HG02763 (cell line): ENCODE measurements around the gene MYH10.
"Not testable (repeated sequence)": the region's sequence is repeated elsewhere in the genome, so short reads cannot be mapped to it uniquely, and the experiment has no call there.

ENCODE experiments used
- ATAC-seq: cut with Tn5 transposase; IDR thresholded peaks from one replicate; pipeline ENCODE4 v1.9.1; 2021; ENCODE audit warnings: mild to moderate bottlenecking, moderate library complexity; ENCODE audit not compliant: unreplicated experiment

The MYH10 gene

DNA sequence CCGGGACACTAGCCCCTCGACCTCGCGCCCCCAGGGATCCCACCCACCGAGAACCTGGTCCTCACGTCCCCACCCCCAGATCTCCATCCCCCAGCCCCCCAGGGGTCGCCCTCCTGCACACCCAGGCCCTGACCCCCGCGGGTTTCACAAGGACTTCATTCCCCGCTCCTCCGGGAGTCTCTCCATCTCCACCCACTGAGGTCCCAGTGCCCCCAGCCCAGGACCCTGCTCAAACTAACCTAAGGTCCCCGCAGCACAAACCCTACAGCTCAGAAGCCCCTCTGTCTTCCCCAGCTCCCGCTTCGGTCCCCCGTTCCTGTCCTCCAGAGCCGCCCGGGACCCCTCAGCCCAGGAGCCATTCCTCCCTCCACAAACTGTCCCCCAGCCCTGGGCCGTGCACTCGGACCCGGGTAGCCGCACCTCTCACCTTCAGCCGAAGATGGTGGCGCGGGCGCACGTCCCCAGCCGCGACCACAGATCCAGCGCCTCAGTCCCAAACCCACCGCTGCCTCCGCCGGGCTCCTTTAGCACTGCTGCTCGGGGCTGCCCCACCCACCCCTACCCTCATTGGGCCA lies at the start of gene MYH10:
MYH10 (minus strand) TSS at position 499 of the 575 bp plus-strand sequence. CDS start 7,479 bp downstream, outside the sequence.
- ATAC-seq, result no peak

DNA sequence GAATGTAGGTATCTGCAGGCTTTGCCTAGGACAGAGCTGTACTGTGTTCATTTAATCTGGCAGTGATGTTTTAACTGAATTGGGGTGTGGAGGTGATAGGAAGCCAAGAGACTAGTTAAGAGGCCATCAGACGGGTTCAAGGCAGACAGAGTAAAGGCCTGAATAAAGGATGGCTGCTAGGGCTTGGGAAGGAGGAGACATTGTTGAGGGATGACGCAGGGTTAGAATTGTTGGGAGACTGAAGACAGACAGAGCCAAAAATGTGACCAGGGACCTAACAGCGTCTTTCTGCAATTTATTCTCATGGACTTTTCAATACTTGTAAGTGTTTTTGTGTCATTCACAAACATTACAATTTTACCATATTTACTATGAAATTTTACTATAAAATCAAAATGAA lies 48.6 kb upstream of the MYH10 start:
- ATAC-seq, result no peak

DNA sequence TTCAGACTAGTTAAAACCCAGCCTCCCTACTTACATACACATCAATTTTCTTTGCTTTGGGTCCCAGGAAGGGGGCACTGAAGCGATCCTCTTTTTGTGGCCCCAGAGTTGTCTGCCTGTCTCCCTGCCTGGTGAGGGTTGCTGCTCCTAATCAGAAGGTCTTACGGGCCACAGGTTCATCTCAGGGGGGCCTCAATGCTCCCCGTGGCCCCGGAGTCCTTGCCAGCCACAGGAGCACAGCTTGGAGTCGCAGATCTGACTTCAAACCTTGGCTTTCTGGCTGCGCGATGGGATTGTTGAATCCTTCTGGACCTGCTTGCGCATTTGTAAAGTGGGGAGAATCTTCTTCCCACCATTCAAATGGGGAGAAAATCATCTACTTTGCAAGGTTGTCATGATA lies 44.8 kb upstream of the MYH10 start:
- ATAC-seq, result no peak

DNA sequence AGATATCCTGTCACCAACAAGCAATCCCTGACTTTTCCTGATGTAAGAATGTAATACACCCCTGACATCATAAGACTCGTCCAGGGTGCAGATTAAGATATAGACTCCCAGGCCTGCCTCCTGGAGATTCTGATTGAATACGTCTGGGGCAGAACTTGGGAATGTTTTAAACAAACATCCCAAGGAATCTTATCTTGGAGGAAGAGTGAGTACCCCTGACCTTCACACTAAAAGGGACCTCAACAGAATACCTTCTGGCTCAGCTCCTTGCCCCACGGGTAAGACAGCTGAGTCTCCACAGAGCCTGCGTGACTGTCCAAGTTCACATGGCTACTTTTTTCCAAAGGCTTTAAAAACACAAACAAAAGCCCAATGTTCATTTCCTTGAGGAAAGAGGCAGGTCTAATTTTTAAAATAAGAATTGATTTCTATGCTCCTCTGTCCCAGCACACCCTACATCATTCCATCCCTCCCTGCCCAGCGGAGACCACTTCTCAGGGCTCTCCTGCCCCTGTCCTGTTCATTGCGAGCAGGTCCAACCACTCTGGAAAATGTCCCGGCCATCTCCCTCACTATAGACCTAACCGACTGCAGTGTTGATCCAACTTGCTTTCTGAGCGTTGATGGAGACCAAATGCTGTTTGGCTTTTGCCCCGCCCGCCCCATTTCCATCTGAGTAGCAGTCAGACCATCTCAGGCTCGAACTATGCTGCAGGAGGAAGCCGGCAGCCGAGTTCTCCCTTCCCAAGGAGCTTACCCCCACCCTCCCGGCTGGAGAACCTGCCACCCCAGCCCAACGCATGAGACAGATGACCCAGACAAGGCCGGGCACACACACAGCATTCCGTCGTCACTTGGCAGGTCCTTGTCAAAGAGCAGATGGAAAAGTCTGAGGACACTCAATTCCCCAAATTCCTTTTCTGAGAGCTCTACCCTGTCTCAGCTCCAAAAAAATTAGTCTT lies 44.1 kb upstream of the MYH10 start:
- ATAC-seq, result no peak

DNA sequence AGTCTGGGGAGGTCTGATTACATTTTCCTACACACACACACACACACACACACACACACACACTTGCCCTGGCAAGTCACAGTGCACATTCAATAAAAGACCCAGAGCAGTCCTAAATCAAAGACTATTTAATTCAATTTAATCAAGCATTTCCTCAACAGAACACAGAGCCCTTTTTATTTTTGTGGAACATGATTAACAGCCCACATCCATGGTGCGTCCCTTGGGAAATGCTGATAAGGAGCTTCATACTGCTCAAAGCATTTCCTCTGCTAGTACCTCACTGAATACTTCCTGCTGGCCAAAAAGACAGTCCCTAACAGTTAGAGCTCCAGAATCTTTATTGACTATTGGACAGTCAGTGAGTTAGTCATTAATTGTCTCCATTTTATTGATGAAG lies 43.1 kb upstream of the MYH10 start:
- ATAC-seq, result no peak

DNA sequence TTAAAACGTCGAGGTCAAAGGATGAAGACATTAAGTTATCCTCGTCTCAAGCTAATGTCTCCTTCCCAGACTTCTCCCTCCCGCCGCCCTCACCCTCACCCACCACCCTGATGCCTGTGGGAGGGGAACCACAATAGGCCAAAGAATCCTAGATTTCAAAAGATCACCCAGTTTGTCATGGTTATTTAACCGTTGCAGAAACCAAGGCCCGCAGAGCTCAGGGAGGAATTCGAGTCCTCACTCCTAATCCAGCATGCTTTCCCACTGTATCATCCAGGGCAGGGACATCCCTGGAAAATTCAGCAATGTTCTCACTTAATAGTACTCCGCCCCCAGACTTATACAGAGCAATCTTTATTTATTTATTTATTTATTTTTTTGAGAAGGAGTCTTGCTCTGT lies 41.8 kb upstream of the MYH10 start:
- ATAC-seq, result no peak

DNA sequence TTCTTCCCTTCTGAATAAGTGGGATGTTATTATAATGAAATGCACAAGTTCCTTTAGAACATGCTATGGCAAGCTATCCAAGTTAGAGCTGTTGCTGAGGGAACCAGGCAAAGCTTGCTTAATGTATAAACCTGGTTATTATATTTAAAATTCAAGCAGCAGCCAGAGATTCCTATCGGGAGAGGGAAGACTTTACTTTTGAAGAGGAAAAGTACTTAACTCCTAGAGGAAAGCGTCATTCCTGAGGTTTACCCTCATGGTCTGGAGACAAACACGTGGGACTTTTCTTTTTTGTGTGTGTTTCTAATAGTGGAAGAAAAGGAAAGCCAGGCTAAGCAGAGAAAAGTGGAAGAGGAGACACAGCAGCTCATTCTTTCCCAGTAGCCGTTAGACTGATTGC lies 39.9 kb upstream of the MYH10 start:
- no peak for ATAC-seq

DNA sequence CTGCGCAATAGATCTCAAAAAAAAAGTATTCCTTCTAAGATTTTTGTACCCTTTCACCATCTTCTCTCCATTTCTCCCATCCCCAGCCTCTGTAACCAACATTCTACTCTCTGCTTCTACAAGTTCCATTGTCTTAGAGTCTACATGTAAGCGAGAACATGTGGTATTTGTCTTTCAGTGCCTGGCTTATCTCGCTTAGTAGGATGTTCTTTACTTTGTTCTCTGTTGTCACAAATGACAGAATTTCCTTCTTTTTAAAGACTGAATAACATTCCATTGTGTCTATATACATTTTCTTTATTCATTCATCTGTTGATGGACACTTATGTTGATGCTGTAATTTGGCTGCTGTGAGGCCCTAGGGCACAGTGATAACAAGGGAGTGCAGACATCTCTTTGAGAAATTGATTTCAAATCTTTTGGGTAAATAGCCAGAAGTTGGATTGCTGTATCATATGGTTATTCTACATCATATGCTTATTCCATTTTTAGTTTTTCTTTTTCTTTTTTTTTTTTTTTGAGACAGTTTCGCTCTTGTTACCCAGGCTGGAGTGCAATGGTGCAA lies 37.7 kb upstream of the MYH10 start:
- no peak for ATAC-seq

DNA sequence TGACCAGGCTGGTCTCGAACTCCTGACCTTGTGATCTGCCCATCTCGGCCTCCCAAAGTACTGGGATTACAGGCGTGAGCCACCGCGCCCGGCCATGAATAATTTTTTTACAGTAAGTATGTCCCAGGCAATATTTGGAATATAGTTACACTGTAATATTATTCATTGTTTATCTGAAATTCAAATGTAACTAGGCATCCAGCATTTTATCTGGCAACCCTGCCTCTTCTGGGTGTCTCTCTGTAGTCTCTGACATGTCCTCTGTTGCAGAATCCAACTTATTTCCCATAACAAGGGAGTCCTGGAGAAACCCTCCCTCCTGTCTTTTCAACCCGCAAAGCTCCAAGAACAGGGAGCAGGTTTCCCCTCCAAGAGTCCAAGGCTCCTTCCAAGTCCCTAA lies 36.9 kb upstream of the MYH10 start:
- ATAC-seq, result no peak

DNA sequence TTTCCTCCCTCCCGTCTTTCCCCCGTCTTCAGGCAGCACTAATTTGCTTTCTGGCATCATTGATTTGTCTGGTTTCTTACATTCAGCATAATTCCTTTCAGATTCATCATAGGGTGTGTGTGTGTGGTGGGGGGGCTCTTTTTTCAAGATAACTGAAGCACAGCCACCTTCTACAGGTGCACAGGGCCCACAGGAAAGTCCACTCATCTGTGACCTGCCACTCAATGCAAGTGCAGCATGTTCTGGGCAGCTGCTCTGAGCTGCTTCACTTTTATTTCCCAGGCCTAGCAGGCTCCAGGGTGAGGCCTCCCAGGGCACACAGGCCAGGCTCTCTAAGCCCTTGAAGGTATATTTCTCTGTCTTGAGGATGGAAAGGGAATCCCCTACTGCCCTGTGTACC lies 35.2 kb upstream of the MYH10 start:
- ATAC-seq, result no peak

DNA sequence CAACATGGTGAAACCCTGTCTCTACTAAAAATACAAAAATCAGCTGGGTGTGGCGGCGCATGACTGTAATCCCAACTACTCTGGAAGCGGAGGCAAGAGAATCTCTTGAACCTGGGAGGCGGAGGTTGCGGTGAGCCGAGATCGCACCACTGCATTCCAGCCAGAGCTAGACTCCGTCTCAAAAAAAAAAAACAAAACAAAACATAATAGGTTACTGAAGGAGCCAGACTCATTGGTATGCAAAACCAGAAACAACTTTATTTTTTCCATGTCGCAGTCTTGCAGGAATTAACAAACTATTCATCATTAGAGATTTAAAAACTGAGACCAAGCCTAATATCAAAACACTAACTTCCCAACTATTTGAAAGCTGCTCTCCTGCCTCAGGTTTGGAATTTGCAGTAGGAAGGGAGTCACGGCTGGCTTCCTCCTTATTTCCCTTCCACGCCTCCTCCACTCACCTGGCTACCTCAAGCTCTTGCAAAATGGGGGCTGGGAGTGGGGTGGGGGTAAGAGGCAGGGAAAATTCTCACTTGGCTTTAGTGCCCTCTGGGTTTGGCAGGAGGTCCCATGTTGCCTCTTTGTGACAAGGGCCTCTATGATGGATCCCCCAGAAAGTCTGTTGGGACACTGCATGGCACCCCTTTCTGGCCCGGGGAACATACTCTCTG lies 34.1 kb upstream of the MYH10 start:
- ATAC-seq, result no peak

DNA sequence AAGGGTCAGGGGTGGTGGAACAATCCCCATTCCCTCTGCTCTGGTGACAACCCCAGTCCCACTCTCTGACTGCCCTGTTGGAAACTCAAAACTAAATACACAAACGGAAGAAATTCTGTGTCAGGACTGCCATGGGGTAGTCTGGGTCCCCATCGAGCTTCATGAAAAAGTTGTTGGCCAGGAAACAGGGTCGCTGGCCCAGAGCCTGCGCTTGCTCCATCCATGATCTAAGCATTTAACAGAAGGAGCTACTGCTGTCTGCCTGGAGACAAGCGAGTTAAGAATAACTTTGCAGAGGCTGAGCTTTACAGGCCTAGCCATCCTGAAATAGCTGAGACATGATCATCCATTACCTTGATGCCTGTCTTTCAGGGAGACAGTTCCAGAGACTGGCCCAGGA lies 32.4 kb upstream of the MYH10 start:
- no peak for ATAC-seq

DNA sequence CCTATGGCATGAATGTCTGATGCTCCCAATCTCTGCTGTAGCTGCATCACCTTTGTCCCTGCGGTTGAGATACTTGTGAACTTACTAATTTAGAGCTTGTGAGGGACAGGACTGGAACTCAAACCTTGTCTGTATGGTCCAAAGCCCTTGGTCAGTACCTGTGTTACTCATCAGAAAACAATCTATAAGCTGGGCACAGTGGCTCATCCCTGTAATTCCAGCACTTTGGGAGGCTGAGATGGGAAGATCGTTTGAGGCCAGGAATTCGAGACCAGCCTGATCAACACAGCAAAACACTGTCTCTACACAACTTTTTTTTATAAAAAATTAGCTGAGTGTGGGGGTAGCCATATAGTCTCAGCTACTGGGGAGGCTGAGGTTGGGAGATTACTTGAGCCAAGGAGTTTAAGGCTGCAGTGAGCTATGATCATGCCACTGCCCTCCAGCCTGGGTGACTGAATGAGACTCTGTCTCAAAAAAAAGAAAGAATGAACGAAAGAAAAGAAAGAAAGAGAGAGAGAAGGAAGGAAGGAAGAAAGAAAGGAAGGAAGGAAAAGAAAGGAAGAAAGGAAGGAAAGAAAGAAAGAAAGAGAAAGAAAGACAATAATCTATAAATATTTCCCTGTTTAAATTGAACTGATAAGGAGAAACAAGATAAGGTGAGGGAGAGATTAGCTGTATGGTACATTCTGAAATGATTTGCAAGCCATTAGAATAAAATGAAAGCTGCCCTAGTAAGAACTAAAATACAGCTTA lies 31.7 kb upstream of the MYH10 start:
- ATAC-seq, result no peak

DNA sequence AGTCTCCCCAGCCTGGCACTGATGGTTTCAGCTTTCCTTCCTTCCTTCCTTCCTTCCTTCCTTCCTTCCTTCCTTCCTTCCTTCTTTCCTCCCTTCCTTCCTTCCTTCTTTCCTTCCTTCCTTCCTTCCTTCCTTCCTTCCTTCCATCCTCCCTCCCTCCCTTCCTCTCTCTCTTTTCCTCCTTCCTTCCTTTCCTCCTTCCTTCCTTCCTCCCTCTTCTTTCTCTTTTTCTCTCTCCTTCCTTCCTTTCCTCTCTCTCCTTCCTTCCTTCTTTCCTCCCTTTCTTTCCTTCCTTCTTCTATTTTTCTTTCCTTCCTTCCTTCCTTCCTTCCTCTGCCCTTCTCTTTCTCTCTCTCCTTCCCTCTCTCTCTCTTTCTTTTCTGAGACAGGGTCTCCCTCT lies 30.2 kb upstream of the MYH10 start:
- not testable (repeated sequence) for ATAC-seq

DNA sequence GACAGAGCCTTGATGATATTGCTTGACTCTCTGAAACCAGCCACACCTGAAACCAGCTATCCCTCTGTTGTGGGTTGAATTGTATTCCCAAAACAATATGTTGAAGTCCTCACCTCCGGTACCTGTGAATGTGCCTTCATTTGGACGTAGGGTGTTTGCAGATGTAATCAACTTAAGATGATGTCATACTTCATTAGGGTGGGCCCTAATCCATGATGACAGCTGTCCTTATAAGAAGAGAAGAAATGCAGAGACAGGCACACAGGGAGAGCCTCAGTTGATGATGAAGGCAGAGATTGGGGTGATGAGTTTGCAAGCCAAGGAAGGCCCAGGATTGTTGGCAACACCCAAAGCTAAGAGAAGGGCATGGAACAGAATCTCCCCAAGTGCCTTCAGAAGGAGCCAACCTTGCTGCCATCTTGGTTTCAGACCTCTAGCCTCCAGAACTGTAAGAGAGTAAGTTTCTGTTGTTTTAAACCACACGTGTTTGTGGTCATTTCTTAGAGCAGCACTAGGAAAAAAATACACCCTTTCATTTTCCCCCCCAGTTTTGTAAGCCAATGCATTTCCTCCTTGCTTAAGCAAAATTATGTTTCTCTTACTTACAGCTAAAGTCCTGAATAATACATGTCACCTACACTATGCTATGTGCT lies 29.4 kb upstream of the MYH10 start:
- no peak for ATAC-seq

DNA sequence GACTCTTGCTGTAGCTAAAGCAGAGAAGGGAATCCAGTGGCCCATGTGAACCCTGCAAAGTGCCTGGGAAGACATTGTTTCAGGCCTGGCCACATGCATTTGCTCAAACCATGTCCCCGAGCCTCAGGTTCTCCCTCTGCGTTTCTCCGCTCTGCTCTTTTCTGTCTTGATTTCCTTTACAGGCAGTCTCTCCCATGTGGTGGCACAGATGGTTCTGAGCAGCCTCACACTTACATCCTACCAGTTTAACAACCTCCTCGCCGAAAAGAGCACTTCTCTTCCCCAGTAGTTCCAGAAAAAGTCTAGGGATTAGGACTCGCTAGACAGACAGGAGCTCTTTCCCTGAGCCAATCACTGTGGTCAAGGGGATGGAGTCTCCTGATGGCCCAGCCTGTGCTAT lies 28.3 kb upstream of the MYH10 start:
- ATAC-seq, result no peak

DNA sequence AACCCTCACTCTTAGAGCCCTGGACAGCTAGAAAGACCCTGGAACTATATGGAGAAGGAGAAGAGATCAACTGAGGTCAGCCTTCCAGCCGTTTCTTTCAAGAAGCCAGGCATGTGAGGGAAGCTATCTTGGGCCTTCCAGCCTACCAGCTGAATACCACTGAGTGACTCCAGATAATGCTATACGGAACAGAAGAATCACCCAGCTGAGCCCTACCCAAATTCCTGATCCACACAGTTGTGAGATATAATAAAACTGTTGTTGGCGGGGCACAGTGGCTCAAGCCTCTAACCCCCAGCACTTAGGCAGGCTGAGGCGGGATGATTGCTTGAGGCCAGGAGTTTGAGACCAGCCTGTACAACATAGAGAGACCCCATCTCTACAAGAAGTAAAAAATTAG lies 26.2 kb upstream of the MYH10 start:
- ATAC-seq, result no peak

DNA sequence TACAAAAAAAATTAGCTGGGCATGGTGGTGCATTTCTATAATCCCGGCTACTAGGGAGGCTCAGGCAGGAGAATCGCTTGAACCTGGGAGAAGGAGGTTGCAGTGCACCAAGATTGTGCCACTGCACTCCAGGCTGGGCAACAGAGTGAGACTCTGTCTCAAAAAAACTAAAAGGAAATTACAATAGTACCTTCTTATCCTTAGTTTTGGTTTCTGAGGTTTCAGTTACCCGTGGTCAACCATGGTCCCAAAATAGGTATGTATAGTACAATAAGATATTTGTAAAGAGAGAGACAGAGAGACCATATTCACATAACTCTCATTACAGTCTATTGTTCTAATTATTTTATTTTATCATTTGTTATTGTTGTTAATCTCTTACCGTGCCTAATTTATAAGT lies 24.3 kb upstream of the MYH10 start:
- ATAC-seq, result no peak

DNA sequence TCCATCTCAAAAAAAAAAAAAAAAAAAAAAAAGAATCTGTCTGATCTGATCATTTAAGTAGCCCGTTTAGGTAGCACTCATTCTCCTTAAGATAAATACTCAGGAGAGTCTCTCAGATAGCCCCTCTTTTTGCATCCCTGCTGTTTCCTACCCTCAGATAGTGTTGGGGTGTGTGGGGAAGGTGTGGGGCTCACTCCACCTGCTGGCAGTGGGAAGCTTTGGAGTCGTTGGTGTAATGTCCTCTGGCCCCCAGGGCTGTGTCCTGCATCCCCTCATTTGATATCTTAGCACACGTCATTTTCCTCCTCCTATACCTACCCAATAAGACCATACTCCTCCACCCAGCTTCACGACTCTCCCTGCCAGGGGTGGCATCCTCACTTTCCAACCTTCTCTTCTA lies 20.5 kb upstream of the MYH10 start:
- ATAC-seq, result no peak

DNA sequence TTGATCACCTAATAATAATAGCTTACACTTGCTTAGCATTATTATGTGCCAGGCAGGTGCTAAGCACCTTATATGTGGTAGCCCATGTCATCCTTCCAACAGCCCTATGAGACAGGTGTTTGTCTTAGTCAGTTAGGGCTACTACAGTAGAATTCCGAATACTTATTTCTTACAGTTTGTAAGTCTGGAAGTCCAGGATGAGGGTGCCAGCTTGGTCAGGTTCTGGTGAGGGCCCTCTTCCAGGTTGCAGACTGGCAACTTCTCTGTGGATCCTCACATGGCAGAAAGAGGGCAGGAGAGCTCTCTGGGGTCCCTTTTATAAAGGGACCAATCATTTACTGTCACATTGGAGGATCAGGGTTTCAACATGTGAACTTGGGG lies 19.6 kb upstream of the MYH10 start:
- ATAC-seq, result no peak
